ENCODE measurements around the gene RNF126.

The RNF126 gene

GRCh38 chr19:639253-640160 is 23.5 kb downstream of the RNF126 start, which contains the start of gene FGF22:
TSS of gene FGF22 (plus strand) at chr19:639879. CDS start at chr19:639926, 47 bp downstream.
- TF ChIP-seq CTCF (conservative IDR thresholded peaks at IDR 0.05) = no peak
- H3K27ac ChIP-seq = peak within 1 kb of the TSS; percentile 23; the same call in 1 of the 2 replicates

GRCh38 chr19:638906-639252 is 24.1 kb downstream of the RNF126 start:
- no peak overlapping the region for H3K27ac ChIP-seq
- TF ChIP-seq CTCF (conservative IDR thresholded peaks at IDR 0.05) = no peak

DNA sequence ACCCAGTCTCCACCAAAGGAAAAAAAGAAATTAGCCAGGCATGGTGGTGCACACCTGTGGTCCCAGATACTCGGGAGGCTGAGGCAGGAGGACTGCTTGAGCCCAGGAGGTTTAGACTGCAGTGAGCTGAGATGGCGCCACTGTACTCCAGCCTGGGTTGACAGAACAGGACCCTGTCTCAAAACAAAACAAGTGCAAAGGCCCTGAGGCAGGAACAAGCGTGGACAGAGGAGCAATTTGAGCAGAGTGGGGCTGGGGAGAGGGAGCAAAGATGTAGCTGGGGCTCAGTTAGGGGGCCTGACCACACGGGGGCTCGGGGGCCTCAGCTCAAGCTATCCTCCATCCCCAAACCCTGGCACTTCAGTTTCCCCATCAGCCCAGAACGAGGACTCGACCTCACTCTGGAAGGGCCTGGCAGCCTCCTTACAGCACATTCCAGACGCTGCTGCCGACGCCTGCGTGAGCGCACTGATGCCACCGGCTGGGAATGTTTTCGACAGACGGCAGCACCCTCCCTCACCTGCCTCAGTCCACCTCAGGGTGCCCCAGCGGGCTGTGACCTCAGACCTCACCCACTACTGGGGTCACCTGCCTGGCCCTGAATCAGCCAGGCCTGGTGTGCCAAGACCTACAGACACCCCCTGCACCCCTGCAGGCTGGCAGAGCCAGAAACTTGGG is 27.9 kb downstream of the RNF126 start:
- H3K27ac ChIP-seq = no peak overlapping the region
- TF ChIP-seq CTCF (conservative IDR thresholded peaks at IDR 0.05) = no peak

- H3K27ac ChIP-seq = peak overlapping the region; percentile 76
- no peak for TF ChIP-seq CTCF (conservative IDR thresholded peaks at IDR 0.05)
Measured at GRCh38 chr19:633786-634639, 29.0 kb downstream of the RNF126 start.

GRCh38 chr19:633068-633785 is 29.8 kb downstream of the RNF126 start, which contains the start of gene POLRMT:
TSS of gene POLRMT (minus strand) at chr19:633537. CDS start at chr19:633512, 25 bp downstream.
- TF ChIP-seq CTCF (conservative IDR thresholded peaks at IDR 0.05) = no peak
- peak within 1 kb of the TSS; percentile 76 for H3K27ac ChIP-seq

DNA sequence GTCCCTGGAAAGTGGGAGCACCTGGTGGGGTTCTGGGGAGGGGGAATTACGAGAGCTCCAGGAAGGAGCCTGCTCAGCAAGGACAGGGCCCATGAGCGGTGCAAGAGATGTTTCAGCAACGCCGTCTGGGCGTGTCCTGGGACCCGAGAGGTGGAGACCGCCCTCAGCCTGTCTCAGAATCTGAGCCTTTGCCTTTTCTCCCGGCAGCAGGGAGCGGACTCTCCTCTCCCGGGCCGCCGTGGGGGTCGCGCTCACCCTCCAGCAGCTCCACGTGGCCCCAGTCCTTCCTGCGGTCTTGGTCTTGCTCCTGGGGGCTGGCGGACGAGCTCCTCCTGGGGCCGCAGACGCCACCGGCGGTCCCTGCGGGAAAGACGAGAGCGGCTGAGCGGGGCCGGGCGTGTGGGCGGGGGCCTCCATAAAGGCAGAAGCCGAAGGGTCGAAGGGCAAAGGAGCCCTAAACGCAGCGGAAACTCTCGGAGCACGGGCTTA is 30.4 kb downstream of the RNF126 start:
- TF ChIP-seq CTCF (conservative IDR thresholded peaks at IDR 0.05) = no peak
- peak overlapping the region; percentile 76 for H3K27ac ChIP-seq

Data from VCaP (cell line).